A549 (cell line): ENCODE data around the gene NEK11. TPM values are rescaled to one million over a fixed set of nuclear protein-coding genes. Genes with fewer than 3 reads are reported as not detected.

ENCODE experiments used
- ATAC-seq, 2 experiments: fragments of 200-7000 bp in 1 of 2; fragments of >200 bp in 1 of 2; cut with Nextera tagmentation in 1 of 2; cut with Tn5 transposase in 1 of 2; 3 replicates each; pipeline versions ENCODE4 v1.8.0 to v1.9.1; 2018 to 2020; ENCODE audit warnings: mild to moderate bottlenecking in 1 of 2, moderate library complexity in 1 of 2
- CTCF ChIA-PET: fragments of 300-600 bp; sonication (Branson Sonifier 250); formaldehyde crosslinking; extraction: SDS; loops from one replicate; lab custom pipeline; 2021; ENCODE audit warnings: antibody characterized with exemption, inconsistent platforms; lab: Yijun Ruan, JAX
- POLR2A ChIA-PET: fragments of 350-600 bp; formaldehyde crosslinking; extraction: SDS; loops from one replicate; lab custom pipeline; 2021; ENCODE audit warnings: antibody characterized with exemption, inconsistent platforms; lab: Yijun Ruan, JAX
- DNase-seq, 2 experiments: peaks; one replicate each; pipeline versions ENCODE4 v3.0.0 to v3.0.0-alpha.2; 2011 to 2016; ENCODE audit warnings: low read depth in 1 of 2, low spot score in 1 of 2
- FAIRE-seq: peaks from 2 replicates; lab custom pipeline; 2011; peaks lifted over from hg19 to GRCh38; lab: Jason Lieb, UNC
- H3K27ac ChIP-seq, 2 experiments: fragments of >200 bp; sonication (Bioruptor Twin); formaldehyde crosslinking; 3 replicates each; pipeline ENCODE4 v1.5.1; 2016 to 2017
- H3K4me1 ChIP-seq: fragments of >200 bp; sonication (Bioruptor Twin); formaldehyde crosslinking; 3 replicates; pipeline ENCODE4 v1.6.1; 2016
- H3K4me2 ChIP-seq: fragments of >200 bp; sonication (Bioruptor Twin); formaldehyde crosslinking; 3 replicates; pipeline ENCODE4 v1.6.1; 2016
- H3K4me3 ChIP-seq: fragments of >200 bp; sonication (Bioruptor Twin); formaldehyde crosslinking; 3 replicates; pipeline ENCODE4 v1.5.1; 2016
- H3K9me3 ChIP-seq: fragments of >200 bp; sonication (Bioruptor Twin); formaldehyde crosslinking; 3 replicates; pipeline ENCODE4 v1.6.1; 2016
- CBX2 ChIP-seq: fragments of 200-600 bp; sonication (generic); IDR thresholded peaks from 2 replicates; pipeline ENCODE4 v1.6.1; 2016; ENCODE audit warnings: low read depth, mild to moderate bottlenecking, borderline replicate concordance
- CBX8 ChIP-seq: fragments of 200-600 bp; sonication (generic); IDR thresholded peaks from 2 replicates; pipeline ENCODE4 v1.6.1; 2016
- CEBPB ChIP-seq, 2 experiments: fragments of >200 bp in 1 of 2; sonication (Bioruptor Twin) in 1 of 2; formaldehyde crosslinking in 1 of 2; IDR thresholded peaks; 2 replicates each; pipeline ENCODE4 v1.6.1; 2012 to 2016
- EHF ChIP-seq: fragments of 250-450 bp; sonication (Bioruptor Pico); IDR thresholded peaks from 2 replicates; pipeline ENCODE4 v1.5.0; 2020; ENCODE audit warnings: mild to moderate bottlenecking
- EP300 ChIP-seq, 2 experiments: fragments of >200 bp; sonication (Bioruptor Twin); formaldehyde crosslinking; IDR thresholded peaks; 2 replicates in 1 of 2; 3 replicates in 1 of 2; pipeline ENCODE4 v1.6.1; 2016 to 2017
- HEYL ChIP-seq: fragments of 250-450 bp; sonication (Bioruptor Pico); IDR thresholded peaks from 2 replicates; pipeline ENCODE4 v1.8.0; 2021; ENCODE audit warnings: mild to moderate bottlenecking, moderate library complexity
- HOXA7 ChIP-seq: fragments of 250-450 bp; sonication (Bioruptor Pico); IDR thresholded peaks from 2 replicates; pipeline ENCODE4 v1.5.0; 2020; ENCODE audit warnings: mild to moderate bottlenecking, moderate library complexity
- HOXB13 ChIP-seq: fragments of 250-450 bp; sonication (Bioruptor Pico); IDR thresholded peaks from 2 replicates; pipeline ENCODE4 v1.5.0; 2020; ENCODE audit warnings: low read depth, mild to moderate bottlenecking, moderate library complexity
- HOXB5 ChIP-seq: fragments of 250-450 bp; sonication (Bioruptor Pico); IDR thresholded peaks from 2 replicates; pipeline ENCODE4 v1.5.0; 2020; ENCODE audit warnings: mild to moderate bottlenecking, moderate library complexity
- KDM1A ChIP-seq: fragments of 200-600 bp; sonication (generic); IDR thresholded peaks from 2 replicates; pipeline ENCODE4 v1.6.1; 2016; ENCODE audit warnings: low read depth, mild to moderate bottlenecking
- MAFK ChIP-seq: fragments of 450-650 bp; IDR thresholded peaks from 2 replicates; pipeline ENCODE4 v1.6.1; 2014; ENCODE audit not compliant: partially characterized antibody
- MAZ ChIP-seq: fragments of 150-350 bp; IDR thresholded peaks from 2 replicates; pipeline ENCODE4 v1.6.1; 2014; ENCODE audit warnings: antibody characterized with exemption, low read depth, low read length, borderline replicate concordance
- RAD21 ChIP-seq, 2 experiments: fragments of >200 bp in 1 of 2; sonication (Bioruptor Twin) in 1 of 2; formaldehyde crosslinking in 1 of 2; IDR thresholded peaks in 1 of 2; conservative IDR thresholded peaks in 1 of 2; 2 replicates in 1 of 2; 3 replicates in 1 of 2; pipeline ENCODE4 v1.6.1; 2012 to 2018; ENCODE audit warnings: inconsistent platforms in 1 of 2
- RNF2 ChIP-seq: fragments of 200-600 bp; sonication (generic); IDR thresholded peaks from 2 replicates; pipeline ENCODE4 v1.6.1; 2016; ENCODE audit warnings: low read depth, mild to moderate bottlenecking, antibody characterized with exemption, moderate library complexity, borderline replicate concordance
- SREBF2 ChIP-seq: fragments of 450-650 bp; IDR thresholded peaks from 2 replicates; pipeline ENCODE4 v1.6.1; 2014; ENCODE audit warnings: mild to moderate bottlenecking, moderate library complexity
- TFCP2L1 ChIP-seq: fragments of 250-450 bp; sonication (Bioruptor Pico); IDR thresholded peaks from 2 replicates; pipeline ENCODE4 v1.5.0; 2021; ENCODE audit warnings: mild to moderate bottlenecking
- ZFP36 ChIP-seq: fragments of 450-650 bp; IDR thresholded peaks from 2 replicates; pipeline ENCODE4 v1.6.1; 2014; ENCODE audit warnings: borderline replicate concordance; ENCODE audit not compliant: partially characterized antibody
- WGBS: methylation state at CpG from one replicate; pipeline ENCODE4 v1.1.6; 2017; ENCODE audit errors: missing lambda C conversion rate; 5-methylcytosine and 5-hydroxymethylcytosine counted together
- polyA plus RNA-seq, 4 experiments: library from polyadenylated mRNA; depleted of rRNA in 3 of 4; stranded (reverse); fragments of >200 nt; fragmentation: RNase III in 1 of 4; extraction: RNeasy Plus Mini Kit Qiagen cat#74134 plus additional on column Dnase treatment in 1 of 4; gene quantifications; 2 replicates in 3 of 4; 3 replicates in 1 of 4; pipeline ENCODE4 v1.2.3, GENCODE V29; 2011 to 2017
- TF ChIP-seq, protein P1 (sequence below): IDR thresholded peaks from 2 replicates; pipeline ENCODE4 v1.6.1; 2012
- TF ChIP-seq, protein P2 (sequence below): fragments of 250-450 bp; sonication (Bioruptor Pico); IDR thresholded peaks from 2 replicates; pipeline ENCODE4 v1.5.0; 2021; ENCODE audit warnings: mild to moderate bottlenecking, moderate library complexity, borderline replicate concordance
- TF ChIP-seq, protein P3 (sequence below): IDR thresholded peaks from 2 replicates; pipeline ENCODE4 v1.6.1; 2012
- TF ChIP-seq, protein P4 (sequence below): fragments of 450-650 bp; IDR thresholded peaks from 2 replicates; pipeline ENCODE4 v1.6.1; 2014; ENCODE audit warnings: antibody characterized with exemption

Gene NEK11
- polyA plus RNA-seq, 2 of the 4 experiments (the other 2 are of a cell fraction) = 5.8 to 8.9 TPM

DNA sequence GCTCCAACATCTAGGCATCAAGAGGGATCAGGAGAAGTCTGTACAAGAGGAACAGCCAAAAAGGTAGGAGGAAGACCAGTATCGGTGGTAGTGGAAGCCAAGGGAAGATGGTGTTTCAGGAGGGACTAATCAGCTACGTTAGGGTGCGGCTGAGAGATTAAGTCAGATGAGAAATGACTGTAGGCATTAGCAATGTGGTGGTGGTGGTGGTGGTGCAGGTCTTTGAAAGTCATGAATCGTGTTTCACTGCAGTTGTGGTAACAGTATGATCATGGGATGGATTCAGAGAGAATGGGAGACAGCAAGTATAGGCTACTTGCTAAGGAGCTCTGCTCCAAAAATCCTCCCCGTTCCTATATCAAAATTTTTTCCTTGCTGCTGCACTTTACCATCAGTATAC, 35.6 kb upstream of the NEK11 start:
- CTCF ChIA-PET = no interaction called here
- 92% methylated on average over 5 of the region's 5 CpGs for WGBS

DNA sequence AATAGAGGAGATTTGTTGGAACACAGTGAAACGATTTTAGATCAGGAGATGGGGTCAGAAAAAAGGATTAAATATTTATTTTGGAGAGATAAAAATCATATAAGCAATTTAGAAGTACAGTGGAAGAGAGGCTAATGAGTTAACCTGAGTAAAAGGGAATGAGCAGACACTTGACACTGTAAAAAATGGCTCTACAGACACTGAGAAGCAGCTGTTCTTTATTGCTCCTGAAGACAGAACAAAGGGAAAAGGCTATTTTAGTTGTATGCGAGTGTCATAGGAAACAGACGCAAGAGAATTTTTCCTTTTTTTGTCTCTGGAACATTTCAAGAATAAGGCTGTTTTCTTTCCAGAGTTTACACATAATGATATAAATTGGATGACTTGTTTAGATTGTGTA, 34.3 kb upstream of the NEK11 start:
- no peak overlapping the region for H3K4me2 ChIP-seq
- DNase-seq (no peak), FAIRE-seq (no peak), ATAC-seq (no peak)
- TF ChIP-seq SREBF2 (no peak), KDM1A (no peak), RAD21 (conservative IDR thresholded peaks at IDR 0.05 in 1 of 2, IDR thresholded peaks at IDR 0.05 in 1 of 2) (no peak)
- ChIA-PET CTCF (interaction anchor here (0.7 kb wide), 1 partner anchor 17 kb away, joined by 4 read pairs; no protein-coding TSS in a partner anchor), POLR2A (no interaction called here)
- H3K27ac ChIP-seq = no peak overlapping the region
- H3K4me1 ChIP-seq = no peaks in the 10 kb centered on the region
- 78% methylated on average over 3 of the region's 3 CpGs for WGBS
- no peak overlapping the region for H3K4me3 ChIP-seq
- H3K9me3 ChIP-seq = no peaks in the 10 kb centered on the region

More for the DNA sequence above, 35.6 kb upstream of the NEK11 start:
- Histone ChIP-seq H3K4me3 (no peak overlapping the region), H3K4me1 (no peaks in the 10 kb centered on the region), H3K4me2 (no peak overlapping the region), H3K27ac (no peak overlapping the region), H3K9me3 (no peaks in the 10 kb centered on the region)
- no peak for ATAC-seq
- no peak for DNase-seq
- FAIRE-seq = no peak
- POLR2A ChIA-PET = no interaction called here
- TF ChIP-seq ZFP36 (no peak), CBX2 (no peak), CBX8 (no peak), KDM1A (no peak), RAD21 (conservative IDR thresholded peaks at IDR 0.05 in 1 of 2, IDR thresholded peaks at IDR 0.05 in 1 of 2) (no peak), TFCP2L1 (no peak)
- TF ChIP-seq, all 56 proteins: peak for 0

DNA sequence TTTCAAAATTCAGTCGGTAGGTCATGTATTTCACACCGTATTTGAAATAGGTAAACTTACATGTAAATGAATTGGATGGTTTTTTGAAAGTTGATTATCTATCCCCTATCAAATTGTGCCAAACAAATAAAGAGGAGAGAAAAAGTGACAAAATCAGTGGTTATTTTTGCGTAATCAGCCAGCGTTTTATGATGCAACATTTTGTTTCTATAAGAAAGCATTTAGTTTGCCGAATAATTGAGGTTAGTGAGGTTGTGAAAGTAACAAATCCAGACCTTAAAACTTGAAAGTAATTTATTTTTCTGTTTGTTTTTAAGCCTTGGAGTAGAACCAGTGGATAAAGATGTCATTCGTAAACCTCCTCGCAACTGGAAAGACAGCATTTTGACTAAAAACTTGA, 29.4 kb upstream of the NEK11 start:
- Histone ChIP-seq H3K4me1 (no peaks in the 10 kb centered on the region), H3K4me2 (no peak overlapping the region), H3K27ac (no peak overlapping the region), H3K4me3 (no peak overlapping the region), H3K9me3 (no peaks in the 10 kb centered on the region)
- ATAC-seq (no peak), DNase-seq (no peak), FAIRE-seq (no peak)
- WGBS = 90% methylated on average over 7 of the region's 7 CpGs
- CTCF ChIA-PET = no interaction called here
- POLR2A ChIA-PET = no interaction called here
- TF ChIP-seq, protein P1, sequence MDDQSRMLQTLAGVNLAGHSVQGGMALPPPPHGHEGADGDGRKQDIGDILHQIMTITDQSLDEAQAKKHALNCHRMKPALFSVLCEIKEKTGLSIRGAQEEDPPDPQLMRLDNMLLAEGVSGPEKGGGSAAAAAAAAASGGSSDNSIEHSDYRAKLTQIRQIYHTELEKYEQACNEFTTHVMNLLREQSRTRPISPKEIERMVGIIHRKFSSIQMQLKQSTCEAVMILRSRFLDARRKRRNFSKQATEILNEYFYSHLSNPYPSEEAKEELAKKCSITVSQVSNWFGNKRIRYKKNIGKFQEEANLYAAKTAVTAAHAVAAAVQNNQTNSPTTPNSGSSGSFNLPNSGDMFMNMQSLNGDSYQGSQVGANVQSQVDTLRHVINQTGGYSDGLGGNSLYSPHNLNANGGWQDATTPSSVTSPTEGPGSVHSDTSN = no peak
- TF ChIP-seq CBX2 (no peak), EHF (CRISPR knock-in tag) (no peak), RAD21 (conservative IDR thresholded peaks at IDR 0.05 in 1 of 2, IDR thresholded peaks at IDR 0.05 in 1 of 2) (no peak)
- TF ChIP-seq, protein P2, sequence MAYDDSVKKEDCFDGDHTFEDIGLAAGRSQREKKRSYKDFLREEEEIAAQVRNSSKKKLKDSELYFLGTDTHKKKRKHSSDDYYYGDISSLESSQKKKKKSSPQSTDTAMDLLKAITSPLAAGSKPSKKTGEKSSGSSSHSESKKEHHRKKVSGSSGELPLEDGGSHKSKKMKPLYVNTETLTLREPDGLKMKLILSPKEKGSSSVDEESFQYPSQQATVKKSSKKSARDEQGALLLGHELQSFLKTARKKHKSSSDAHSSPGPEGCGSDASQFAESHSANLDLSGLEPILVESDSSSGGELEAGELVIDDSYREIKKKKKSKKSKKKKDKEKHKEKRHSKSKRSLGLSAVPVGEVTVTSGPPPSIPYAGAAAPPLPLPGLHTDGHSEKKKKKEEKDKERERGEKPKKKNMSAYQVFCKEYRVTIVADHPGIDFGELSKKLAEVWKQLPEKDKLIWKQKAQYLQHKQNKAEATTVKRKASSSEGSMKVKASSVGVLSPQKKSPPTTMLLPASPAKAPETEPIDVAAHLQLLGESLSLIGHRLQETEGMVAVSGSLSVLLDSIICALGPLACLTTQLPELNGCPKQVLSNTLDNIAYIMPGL (CRISPR knock-in tag) = no peak

DNA sequence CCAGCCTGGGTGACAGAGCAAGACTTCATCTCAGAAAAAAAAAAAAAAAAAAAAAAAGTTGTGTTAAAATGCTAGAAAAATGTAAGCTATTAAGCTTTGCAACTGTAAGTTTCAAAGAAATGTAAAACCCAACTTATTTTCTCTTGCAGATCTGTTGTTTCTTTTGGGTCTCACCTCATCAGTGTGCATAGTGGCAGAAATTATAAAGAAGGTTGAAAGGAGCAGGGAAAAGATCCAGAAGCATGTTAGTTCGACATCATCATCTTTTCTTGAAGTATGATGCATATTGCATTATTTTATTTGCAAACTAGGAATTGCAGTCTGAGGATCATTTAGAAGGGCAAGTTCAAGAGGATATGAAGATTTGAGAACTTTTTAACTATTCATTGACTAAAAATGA, 25.6 kb upstream of the NEK11 start:
- ATAC-seq (no peak), DNase-seq (no peak), FAIRE-seq (no peak)
- Histone ChIP-seq H3K4me3 (no peak overlapping the region), H3K4me2 (no peak overlapping the region), H3K4me1 (no peaks in the 10 kb centered on the region), H3K9me3 (no peaks in the 10 kb centered on the region), H3K27ac (no peak overlapping the region)
- 88% methylated on average over 1 of the region's 1 CpG for WGBS
- POLR2A ChIA-PET = no interaction called here
- CTCF ChIA-PET = no interaction called here
- TF ChIP-seq HOXB13 (no peak), KDM1A (no peak), ZFP36 (no peak), HEYL (CRISPR knock-in tag) (no peak), HOXB5 (CRISPR knock-in tag) (no peak), MAZ (no peak), RNF2 (no peak), EP300 (IDR thresholded peaks at IDR 0.05) (no peak), CEBPB (IDR thresholded peaks at IDR 0.05) (no peak), HOXA7 (CRISPR knock-in tag) (no peak), MAFK (no peak)
- TF ChIP-seq, protein P3, sequence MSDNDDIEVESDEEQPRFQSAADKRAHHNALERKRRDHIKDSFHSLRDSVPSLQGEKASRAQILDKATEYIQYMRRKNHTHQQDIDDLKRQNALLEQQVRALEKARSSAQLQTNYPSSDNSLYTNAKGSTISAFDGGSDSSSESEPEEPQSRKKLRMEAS = no peak
- TF ChIP-seq, protein P4, sequence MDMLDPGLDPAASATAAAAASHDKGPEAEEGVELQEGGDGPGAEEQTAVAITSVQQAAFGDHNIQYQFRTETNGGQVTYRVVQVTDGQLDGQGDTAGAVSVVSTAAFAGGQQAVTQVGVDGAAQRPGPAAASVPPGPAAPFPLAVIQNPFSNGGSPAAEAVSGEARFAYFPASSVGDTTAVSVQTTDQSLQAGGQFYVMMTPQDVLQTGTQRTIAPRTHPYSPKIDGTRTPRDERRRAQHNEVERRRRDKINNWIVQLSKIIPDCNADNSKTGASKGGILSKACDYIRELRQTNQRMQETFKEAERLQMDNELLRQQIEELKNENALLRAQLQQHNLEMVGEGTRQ = no peak
- TF ChIP-seq, protein P2 (CRISPR knock-in tag) = no peak
